Suprapubic skin (tissue), 4 donors: ENCODE measurements around the gene NT5E.

Experiments used
- POLR2A ChIP-seq, 2 donors: fragments of 450-650 bp; IDR thresholded peaks; one replicate each; pipeline ENCODE4 v1.6.1; 2017; ENCODE audit warnings: antibody characterized with exemption in 2 of 2, mild to moderate bottlenecking in 2 of 2, moderate library complexity in 2 of 2
- POLR2AphosphoS5 ChIP-seq, 3 donors: sonication (generic); formaldehyde crosslinking; IDR thresholded peaks; one replicate each; pipeline ENCODE4 v1.6.1; 2017; ENCODE audit warnings: antibody characterized with exemption in 3 of 3
- TF ChIP-seq, protein P1 (sequence below), 2 donors: fragments of 200-600 bp in 1 of 2; fragments of 450-650 bp in 1 of 2; sonication (generic) in 1 of 2; IDR thresholded peaks; one replicate each; pipeline ENCODE4 v1.5.1; 2016 to 2019; ENCODE audit warnings: antibody characterized with exemption in 2 of 2, mild to moderate bottlenecking in 1 of 2, moderate library complexity in 1 of 2

GRCh38 chr6:85408039-85408438 lies 41.8 kb upstream of the NT5E start:
- TF ChIP-seq, protein P1, sequence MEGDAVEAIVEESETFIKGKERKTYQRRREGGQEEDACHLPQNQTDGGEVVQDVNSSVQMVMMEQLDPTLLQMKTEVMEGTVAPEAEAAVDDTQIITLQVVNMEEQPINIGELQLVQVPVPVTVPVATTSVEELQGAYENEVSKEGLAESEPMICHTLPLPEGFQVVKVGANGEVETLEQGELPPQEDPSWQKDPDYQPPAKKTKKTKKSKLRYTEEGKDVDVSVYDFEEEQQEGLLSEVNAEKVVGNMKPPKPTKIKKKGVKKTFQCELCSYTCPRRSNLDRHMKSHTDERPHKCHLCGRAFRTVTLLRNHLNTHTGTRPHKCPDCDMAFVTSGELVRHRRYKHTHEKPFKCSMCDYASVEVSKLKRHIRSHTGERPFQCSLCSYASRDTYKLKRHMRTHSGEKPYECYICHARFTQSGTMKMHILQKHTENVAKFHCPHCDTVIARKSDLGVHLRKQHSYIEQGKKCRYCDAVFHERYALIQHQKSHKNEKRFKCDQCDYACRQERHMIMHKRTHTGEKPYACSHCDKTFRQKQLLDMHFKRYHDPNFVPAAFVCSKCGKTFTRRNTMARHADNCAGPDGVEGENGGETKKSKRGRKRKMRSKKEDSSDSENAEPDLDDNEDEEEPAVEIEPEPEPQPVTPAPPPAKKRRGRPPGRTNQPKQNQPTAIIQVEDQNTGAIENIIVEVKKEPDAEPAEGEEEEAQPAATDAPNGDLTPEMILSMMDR (IDR thresholded peaks at IDR 0.05) = no peak
- TF ChIP-seq POLR2AphosphoS5 (IDR thresholded peaks at IDR 0.05) = no peak
- TF ChIP-seq POLR2A (IDR thresholded peaks at IDR 0.05) = no peak
